SK-N-SH (cell line): ENCODE results near the gene RAPGEF1.

Experiments used
- CTCF ChIP-seq: fragments of 200-600 bp; sonication (generic); IDR thresholded peaks from 2 replicates; pipeline ENCODE4 v1.6.1; 2017; ENCODE audit warnings: antibody characterized with exemption, mild to moderate bottlenecking, moderate library complexity
- USF2 ChIP-seq: fragments of 150-350 bp; IDR thresholded peaks from 2 replicates; pipeline ENCODE4 v1.6.1; 2017; ENCODE audit warnings: antibody characterized with exemption, low read length, low read depth, borderline replicate concordance

- TF ChIP-seq USF2 (no peak), CTCF (no peak)
Measured at GRCh38 chr9:131701789-131702337, 38.0 kb downstream of the RAPGEF1 start.
